IPS-18a (cell line): ENCODE measurements around the gene CADM3.

ENCODE experiments used
- H3K27ac ChIP-seq: one replicate; pipeline ENCODE4 v1.5.1; 2013; ENCODE audit warnings: low read length
- H3K27me3 ChIP-seq: one replicate; pipeline ENCODE4 v1.6.1; 2013; ENCODE audit warnings: mild to moderate bottlenecking, low read length; ENCODE audit not compliant: control insufficient read depth, insufficient read depth
- H3K36me3 ChIP-seq: one replicate; pipeline ENCODE4 v1.6.1; 2013; ENCODE audit warnings: low read depth, low read length; ENCODE audit not compliant: control insufficient read depth
- H3K4me1 ChIP-seq: one replicate; pipeline ENCODE4 v1.6.1; 2013; ENCODE audit warnings: low read depth, low read length; ENCODE audit not compliant: control insufficient read depth
- H3K4me3 ChIP-seq: one replicate; pipeline ENCODE4 v1.5.1; 2013; ENCODE audit warnings: low read length
- H3K9ac ChIP-seq: one replicate; pipeline ENCODE4 v1.6.1; 2013; ENCODE audit warnings: mild to moderate bottlenecking, low read length, moderate library complexity
- H3K9me3 ChIP-seq: one replicate; pipeline ENCODE4 v1.6.1; 2013; ENCODE audit warnings: low read depth, low read length; ENCODE audit not compliant: control insufficient read depth

The CADM3 gene

GRCh38 chr1:159177272-159177907, 6.0 kb downstream of the CADM3 start:
- H3K9me3 ChIP-seq, result no peaks in the 10 kb centered on the region
- H3K27me3 ChIP-seq, result no peaks in the 10 kb centered on the region
- H3K27ac ChIP-seq, result no peak overlapping the region
- no peak overlapping the region for H3K4me3 ChIP-seq
- no peak overlapping the region for H3K9ac ChIP-seq
- H3K4me1 ChIP-seq, result peaks cover 5% of the 10 kb centered on the region
- no peaks in the 10 kb centered on the region for H3K36me3 ChIP-seq

GRCh38 chr1:159179906-159180305, 8.5 kb downstream of the CADM3 start:
- no peak overlapping the region for H3K9ac ChIP-seq
- no peaks in the 10 kb centered on the region for H3K4me1 ChIP-seq
- no peaks in the 10 kb centered on the region for H3K36me3 ChIP-seq
- no peak overlapping the region for H3K27ac ChIP-seq
- no peak overlapping the region for H3K4me3 ChIP-seq
- no peaks in the 10 kb centered on the region for H3K27me3 ChIP-seq
- no peaks in the 10 kb centered on the region for H3K9me3 ChIP-seq

GRCh38 chr1:159180516-159180915, 9.1 kb downstream of the CADM3 start:
- Histone ChIP-seq H3K36me3 (no peaks in the 10 kb centered on the region), H3K27ac (no peak overlapping the region), H3K9me3 (no peaks in the 10 kb centered on the region), H3K9ac (no peak overlapping the region), H3K27me3 (no peaks in the 10 kb centered on the region), H3K4me3 (no peak overlapping the region), H3K4me1 (no peaks in the 10 kb centered on the region)

GRCh38 chr1:159181328-159182024, 10.1 kb downstream of the CADM3 start:
- Histone ChIP-seq H3K27me3 (no peaks in the 10 kb centered on the region), H3K36me3 (no peaks in the 10 kb centered on the region)

GRCh38 chr1:159184201-159184600, 12.8 kb downstream of the CADM3 start:
- H3K4me1 ChIP-seq, result peaks cover 14% of the 10 kb centered on the region
- H3K4me3 ChIP-seq, result no peak overlapping the region
- no peak overlapping the region for H3K9ac ChIP-seq
- H3K9me3 ChIP-seq, result no peaks in the 10 kb centered on the region
- no peaks in the 10 kb centered on the region for H3K27me3 ChIP-seq
- no peaks in the 10 kb centered on the region for H3K36me3 ChIP-seq
- no peak overlapping the region for H3K27ac ChIP-seq

More at GRCh38 chr1:159181328-159182024, 10.1 kb downstream of the CADM3 start:
- H3K4me3 ChIP-seq, result no peak overlapping the region
- no peak overlapping the region for H3K9ac ChIP-seq
- no peak overlapping the region for H3K27ac ChIP-seq
- H3K4me1 ChIP-seq, result peaks cover under 1% of the 10 kb centered on the region
- H3K9me3 ChIP-seq, result no peaks in the 10 kb centered on the region

- H3K27me3 ChIP-seq, result no peaks in the 10 kb centered on the region
- no peak overlapping the region for H3K4me3 ChIP-seq
- no peak overlapping the region for H3K9ac ChIP-seq
- H3K4me1 ChIP-seq, result peaks cover 14% of the 10 kb centered on the region
- H3K9me3 ChIP-seq, result no peaks in the 10 kb centered on the region
- no peak overlapping the region for H3K27ac ChIP-seq
- H3K36me3 ChIP-seq, result no peaks in the 10 kb centered on the region
Observed at GRCh38 chr1:159185121-159185520, 13.7 kb downstream of the CADM3 start.

- H3K9ac ChIP-seq, result no peak overlapping the region
- H3K4me3 ChIP-seq, result peak overlapping the region; percentile 87
Observed at GRCh38 chr1:159187033-159187432, 15.6 kb downstream of the CADM3 start.

GRCh38 chr1:159187647-159188374, 16.4 kb downstream of the CADM3 start:
- H3K9me3 ChIP-seq, result no peaks in the 10 kb centered on the region
- no peaks in the 10 kb centered on the region for H3K36me3 ChIP-seq
- peak overlapping the region; percentile 73 for H3K9ac ChIP-seq
- H3K4me1 ChIP-seq, result peaks cover 14% of the 10 kb centered on the region
- no peaks in the 10 kb centered on the region for H3K27me3 ChIP-seq
- H3K4me3 ChIP-seq, result peak overlapping the region; percentile 87
- peak overlapping the region; percentile 15 for H3K27ac ChIP-seq

More at GRCh38 chr1:159187033-159187432, 15.6 kb downstream of the CADM3 start:
- H3K27ac ChIP-seq, result no peak overlapping the region
- peaks cover 14% of the 10 kb centered on the region for H3K4me1 ChIP-seq
- no peaks in the 10 kb centered on the region for H3K36me3 ChIP-seq
- H3K9me3 ChIP-seq, result no peaks in the 10 kb centered on the region
- no peaks in the 10 kb centered on the region for H3K27me3 ChIP-seq

- Histone ChIP-seq H3K4me3 (peak overlapping the region; percentile 87), H3K9ac (peak overlapping the region; percentile 73), H3K9me3 (no peaks in the 10 kb centered on the region), H3K36me3 (no peaks in the 10 kb centered on the region), H3K4me1 (peaks cover 14% of the 10 kb centered on the region), H3K27ac (peak overlapping the region; percentile 55), H3K27me3 (no peaks in the 10 kb centered on the region)
Observed at GRCh38 chr1:159188375-159188788, 17.0 kb downstream of the CADM3 start.

GRCh38 chr1:159190441-159190840, 19.0 kb downstream of the CADM3 start:
- Histone ChIP-seq H3K4me1 (peaks cover 14% of the 10 kb centered on the region), H3K36me3 (no peaks in the 10 kb centered on the region), H3K4me3 (no peak overlapping the region), H3K9me3 (no peaks in the 10 kb centered on the region), H3K9ac (no peak overlapping the region), H3K27me3 (no peaks in the 10 kb centered on the region), H3K27ac (no peak overlapping the region)

GRCh38 chr1:159196543-159196942, 25.1 kb downstream of the CADM3 start:
- Histone ChIP-seq H3K4me3 (no peak overlapping the region), H3K9ac (no peak overlapping the region), H3K27ac (no peak overlapping the region), H3K36me3 (no peaks in the 10 kb centered on the region), H3K4me1 (no peaks in the 10 kb centered on the region), H3K27me3 (no peaks in the 10 kb centered on the region), H3K9me3 (no peaks in the 10 kb centered on the region)
